Breast epithelium (tissue), 4 donors: ENCODE measurements around the gene ARL5C. TPM values are rescaled to one million over a fixed set of nuclear protein-coding genes. Genes with fewer than 3 reads are reported as not detected.
"Not testable (repeated sequence)": the region's sequence is repeated elsewhere in the genome, so short reads cannot be mapped to it uniquely, and the experiment has no call there.

Experiments
- DNase-seq, 2 donors: peaks; one replicate each; pipeline ENCODE4 v3.0.0-alpha.2; 2019; ENCODE audit warnings: low spot score in 2 of 2
- H3K27ac ChIP-seq, 2 donors: fragments of 200-600 bp; sonication (generic) in 1 of 2; one replicate each; pipeline ENCODE4 v1.5.1; 2016 to 2019; ENCODE audit warnings: mild to moderate bottlenecking in 1 of 2
- H3K27me3 ChIP-seq, 2 donors: fragments of 200-600 bp; sonication (generic) in 1 of 2; one replicate each; pipeline versions ENCODE4 v1.5.1 to v1.6.0; 2017 to 2019; ENCODE audit warnings: control low read depth in 1 of 2, mild to moderate bottlenecking in 1 of 2
- H3K36me3 ChIP-seq: fragments of 200-600 bp; one replicate; pipeline ENCODE4 v1.5.1; 2019
- H3K4me1 ChIP-seq, 2 donors: fragments of 200-600 bp; sonication (generic); one replicate each; pipeline ENCODE4 v1.5.1; 2016 to 2019; ENCODE audit warnings: control low read depth in 1 of 2
- H3K4me3 ChIP-seq, 3 donors: fragments of 200-600 bp; sonication (generic); 1 replicate in 2 of 3; 2 replicates in 1 of 3; pipeline ENCODE4 v1.5.1; 2016 to 2019; ENCODE audit warnings: mild to moderate bottlenecking in 3 of 3, moderate library complexity in 2 of 3
- H3K9me3 ChIP-seq, 2 donors: fragments of 200-600 bp; sonication (generic) in 1 of 2; one replicate each; pipeline ENCODE4 v1.5.1; 2016 to 2019; ENCODE audit warnings: control low read depth in 1 of 2
- POLR2A ChIP-seq: fragments of 450-650 bp; IDR thresholded peaks from one replicate; pipeline ENCODE4 v1.6.1; 2016; ENCODE audit warnings: antibody characterized with exemption, mild to moderate bottlenecking, moderate library complexity
- POLR2AphosphoS5 ChIP-seq, 3 donors: sonication (generic); formaldehyde crosslinking; IDR thresholded peaks; one replicate each; pipeline ENCODE4 v1.6.1; 2017; ENCODE audit warnings: antibody characterized with exemption in 3 of 3
- intact Hi-C: fragments of 100-400 bp; cut with DNase I; formaldehyde crosslinking; loops from one replicate; pipeline ENCODE4 v1.15.1; 2023; ENCODE audit warnings: low total_unique reads
- total RNA-seq, 3 donors: library from RNA; depleted of rRNA; stranded (reverse); fragments of >200 nt; gene quantifications; one replicate each; pipeline ENCODE4 v1.1.0, GENCODE V29; 2016
- TF ChIP-seq, protein P1 (sequence below), 3 donors: fragments of 450-650 bp; IDR thresholded peaks; one replicate each; pipeline ENCODE4 v1.5.1; 2016 to 2017; ENCODE audit warnings: antibody characterized with exemption in 3 of 3, mild to moderate bottlenecking in 3 of 3, moderate library complexity in 3 of 3

ARL5C gene
- total RNA-seq, 3 donors from 2014 or later: not detected

DNA sequence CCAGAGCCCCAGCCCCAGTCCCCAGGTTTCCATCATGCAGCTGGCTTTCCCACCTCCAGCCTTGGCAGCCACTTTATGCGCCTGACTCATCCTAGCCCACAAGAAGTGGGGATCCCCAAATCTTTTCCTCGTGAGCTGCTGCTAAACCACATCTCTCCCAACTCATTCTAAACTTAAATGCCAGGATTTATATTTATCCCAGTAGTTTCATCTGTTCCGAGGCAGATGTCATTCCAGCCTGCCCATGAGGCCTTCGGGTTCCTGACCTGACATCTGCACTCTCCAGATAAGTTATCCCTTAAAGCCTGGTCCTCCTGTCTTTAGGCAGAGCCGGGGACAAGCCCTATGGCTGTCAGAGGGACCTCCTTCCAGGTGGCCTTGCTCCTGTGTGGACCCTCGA lies 31.1 kb downstream of the ARL5C start:
- Histone ChIP-seq H3K9me3 (no peaks in the 10 kb centered on the region), H3K4me3 (no peak overlapping the region), H3K36me3 (no peaks in the 10 kb centered on the region), H3K4me1 (no peaks in the 10 kb centered on the region), H3K27me3 (no peaks in the 10 kb centered on the region), H3K27ac (no peak overlapping the region)
- no peak for DNase-seq
- TF ChIP-seq, protein P1, sequence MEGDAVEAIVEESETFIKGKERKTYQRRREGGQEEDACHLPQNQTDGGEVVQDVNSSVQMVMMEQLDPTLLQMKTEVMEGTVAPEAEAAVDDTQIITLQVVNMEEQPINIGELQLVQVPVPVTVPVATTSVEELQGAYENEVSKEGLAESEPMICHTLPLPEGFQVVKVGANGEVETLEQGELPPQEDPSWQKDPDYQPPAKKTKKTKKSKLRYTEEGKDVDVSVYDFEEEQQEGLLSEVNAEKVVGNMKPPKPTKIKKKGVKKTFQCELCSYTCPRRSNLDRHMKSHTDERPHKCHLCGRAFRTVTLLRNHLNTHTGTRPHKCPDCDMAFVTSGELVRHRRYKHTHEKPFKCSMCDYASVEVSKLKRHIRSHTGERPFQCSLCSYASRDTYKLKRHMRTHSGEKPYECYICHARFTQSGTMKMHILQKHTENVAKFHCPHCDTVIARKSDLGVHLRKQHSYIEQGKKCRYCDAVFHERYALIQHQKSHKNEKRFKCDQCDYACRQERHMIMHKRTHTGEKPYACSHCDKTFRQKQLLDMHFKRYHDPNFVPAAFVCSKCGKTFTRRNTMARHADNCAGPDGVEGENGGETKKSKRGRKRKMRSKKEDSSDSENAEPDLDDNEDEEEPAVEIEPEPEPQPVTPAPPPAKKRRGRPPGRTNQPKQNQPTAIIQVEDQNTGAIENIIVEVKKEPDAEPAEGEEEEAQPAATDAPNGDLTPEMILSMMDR (IDR thresholded peaks at IDR 0.05): no peak
- TF ChIP-seq POLR2AphosphoS5 (IDR thresholded peaks at IDR 0.05): no peak
- no peak for TF ChIP-seq POLR2A
- intact Hi-C loops: no loop called here

DNA sequence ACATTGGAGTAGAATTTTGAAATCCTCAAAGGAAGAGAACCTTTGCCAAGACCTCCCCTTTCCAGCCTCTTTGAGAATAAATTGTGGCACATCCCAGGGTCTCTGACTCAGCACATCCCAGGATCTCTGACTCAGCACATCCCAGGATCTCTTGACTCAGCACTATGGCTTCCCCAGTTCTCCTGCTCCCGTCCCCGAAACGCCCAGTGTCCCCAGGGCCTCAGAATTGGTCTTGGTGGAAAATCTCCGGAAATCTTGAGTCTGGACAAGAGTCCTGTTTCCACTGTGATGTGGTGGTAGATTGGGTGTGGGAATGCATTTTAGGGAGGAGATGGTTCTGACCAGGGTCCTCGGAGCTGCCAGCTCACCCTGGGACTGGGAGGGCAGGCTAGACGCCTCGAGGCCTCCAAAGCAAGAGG lies 33.8 kb downstream of the ARL5C start:
- no peak overlapping the region for H3K4me3 ChIP-seq
- intact Hi-C loops: no loop called here
- peak overlapping the region in 1 of 2 donors; percentile 26 for H3K27ac ChIP-seq
- H3K4me1 ChIP-seq: no peaks in the 10 kb centered on the region
- H3K9me3 ChIP-seq: no peaks in the 10 kb centered on the region
- no peaks in the 10 kb centered on the region for H3K27me3 ChIP-seq
- no peak for DNase-seq
- TF ChIP-seq POLR2AphosphoS5 (IDR thresholded peaks at IDR 0.05) (no peak), POLR2A (no peak)
- TF ChIP-seq, protein P1 (IDR thresholded peaks at IDR 0.05): no peak
- H3K36me3 ChIP-seq: no peaks in the 10 kb centered on the region

DNA sequence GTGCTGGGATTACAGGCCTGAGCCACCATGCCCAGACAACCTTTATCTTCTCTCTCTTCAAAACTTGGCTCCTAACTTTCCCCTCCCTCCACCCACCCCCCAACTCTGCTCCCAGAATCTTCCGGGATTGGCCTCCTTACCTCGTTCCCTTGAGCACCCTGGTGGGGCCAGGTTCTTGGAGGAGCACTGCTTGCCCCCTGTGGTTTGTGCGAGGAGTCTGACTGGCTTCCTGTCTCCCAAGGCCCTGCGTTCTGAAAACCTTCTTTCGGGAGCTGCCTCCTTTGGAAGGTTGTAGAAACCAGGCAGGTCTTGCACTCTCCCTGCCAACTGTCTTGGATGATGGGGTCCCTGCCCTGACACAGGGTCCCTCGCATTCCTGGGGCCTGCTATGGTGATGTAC lies 34.3 kb downstream of the ARL5C start:
- TF ChIP-seq POLR2AphosphoS5 (IDR thresholded peaks at IDR 0.05): no peak
- TF ChIP-seq POLR2A: no peak
- TF ChIP-seq, protein P1 (IDR thresholded peaks at IDR 0.05): no peak
- Histone ChIP-seq H3K36me3 (no peaks in the 10 kb centered on the region), H3K27ac (peak overlapping the region in 1 of 2 donors; percentile 10), H3K27me3 (no peaks in the 10 kb centered on the region), H3K9me3 (no peaks in the 10 kb centered on the region), H3K4me3 (no peak overlapping the region), H3K4me1 (no peaks in the 10 kb centered on the region)
- no peak for DNase-seq
- intact Hi-C loops: no loop called here

DNA sequence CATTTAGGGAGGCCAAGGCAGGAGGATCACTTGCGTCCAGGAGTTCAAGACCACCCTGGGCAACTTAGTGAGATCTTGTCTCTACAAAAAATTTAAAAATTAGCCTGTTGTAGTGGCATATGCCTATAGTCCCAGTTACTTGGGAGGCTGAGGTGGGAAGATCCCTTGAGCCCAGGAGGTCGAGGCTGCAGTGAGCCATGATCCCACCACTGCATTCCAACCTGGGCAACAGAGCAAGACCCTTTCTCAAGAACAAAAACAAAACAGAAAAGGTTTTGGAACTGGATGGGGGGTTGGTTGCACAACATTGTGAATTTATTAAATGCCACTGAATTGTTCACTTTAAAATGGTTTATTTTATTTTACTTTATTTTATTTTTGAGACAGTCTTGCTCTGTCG lies 35.8 kb downstream of the ARL5C start:
- no peak for DNase-seq
- H3K9me3 ChIP-seq: no peaks in the 10 kb centered on the region
- intact Hi-C loops: no loop called here

DNA sequence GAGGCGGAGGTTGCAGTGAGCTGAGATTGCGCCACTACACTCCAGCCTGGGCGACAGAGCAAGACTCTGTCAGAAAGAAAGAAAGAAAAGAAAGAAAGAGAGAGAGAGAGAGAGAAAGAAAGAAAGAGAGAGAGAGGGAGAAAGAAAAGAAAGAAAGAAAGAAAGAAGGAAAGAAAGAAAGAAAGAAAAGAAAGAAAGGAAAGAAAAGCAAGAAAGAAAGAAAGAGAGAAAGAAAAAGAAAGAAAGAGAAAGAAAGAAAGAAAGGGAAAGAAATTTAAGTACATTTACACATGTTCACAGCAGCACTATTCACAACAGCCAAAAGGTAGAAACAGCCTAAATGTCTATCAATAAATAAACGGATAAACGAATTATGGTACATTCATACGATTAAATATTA lies 36.4 kb downstream of the ARL5C start:
- intact Hi-C loops, H3K36me3 ChIP-seq, H3K9me3 ChIP-seq, H3K4me1 ChIP-seq, DNase-seq, H3K4me3 ChIP-seq, H3K27me3 ChIP-seq, H3K27ac ChIP-seq: not testable (repeated sequence)

More for the DNA sequence above, 35.8 kb downstream of the ARL5C start:
- Histone ChIP-seq H3K4me1 (no peaks in the 10 kb centered on the region), H3K4me3 (no peak overlapping the region), H3K27ac (no peak overlapping the region), H3K36me3 (no peaks in the 10 kb centered on the region), H3K27me3 (no peaks in the 10 kb centered on the region)
- TF ChIP-seq, protein P1 (IDR thresholded peaks at IDR 0.05): no peak
- no peak for TF ChIP-seq POLR2AphosphoS5 (IDR thresholded peaks at IDR 0.05)

DNA sequence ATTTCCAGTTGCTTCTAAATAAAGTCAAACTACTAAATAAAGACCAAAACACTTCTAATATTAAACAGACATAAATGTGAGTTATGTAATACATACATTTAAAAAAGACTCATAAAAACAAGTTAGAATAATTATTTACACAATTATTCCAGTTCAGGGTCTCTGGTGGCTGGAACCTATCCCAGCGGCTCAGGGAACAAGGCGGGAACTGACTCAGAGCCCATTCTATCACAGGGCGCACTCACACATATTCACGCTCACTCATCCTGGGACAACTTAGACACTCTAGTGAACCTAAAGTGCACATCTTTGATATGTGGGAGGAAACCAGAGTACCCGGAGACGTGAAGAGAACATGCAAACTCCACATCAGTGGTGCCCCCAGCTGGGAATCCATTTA lies 39.5 kb downstream of the ARL5C start:
- Histone ChIP-seq H3K4me1 (no peaks in the 10 kb centered on the region), H3K27ac (no peak overlapping the region), H3K36me3 (no peaks in the 10 kb centered on the region), H3K9me3 (no peaks in the 10 kb centered on the region), H3K27me3 (no peaks in the 10 kb centered on the region), H3K4me3 (no peak overlapping the region)
- no peak for TF ChIP-seq POLR2A
- intact Hi-C loops: no loop called here
- DNase-seq: no peak
